GM19452 (cell line): Measurements from ENCODE around the gene SPRY4.
"Not testable (repeated sequence)": the region's sequence is repeated elsewhere in the genome, so short reads cannot be mapped to it uniquely, and the experiment has no call there.

Source experiments
- ATAC-seq: cut with Tn5 transposase; IDR thresholded peaks from one replicate; pipeline ENCODE4 v1.9.1; 2021; ENCODE audit not compliant: unreplicated experiment

The SPRY4 gene, protein sequence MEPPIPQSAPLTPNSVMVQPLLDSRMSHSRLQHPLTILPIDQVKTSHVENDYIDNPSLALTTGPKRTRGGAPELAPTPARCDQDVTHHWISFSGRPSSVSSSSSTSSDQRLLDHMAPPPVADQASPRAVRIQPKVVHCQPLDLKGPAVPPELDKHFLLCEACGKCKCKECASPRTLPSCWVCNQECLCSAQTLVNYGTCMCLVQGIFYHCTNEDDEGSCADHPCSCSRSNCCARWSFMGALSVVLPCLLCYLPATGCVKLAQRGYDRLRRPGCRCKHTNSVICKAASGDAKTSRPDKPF

DNA sequence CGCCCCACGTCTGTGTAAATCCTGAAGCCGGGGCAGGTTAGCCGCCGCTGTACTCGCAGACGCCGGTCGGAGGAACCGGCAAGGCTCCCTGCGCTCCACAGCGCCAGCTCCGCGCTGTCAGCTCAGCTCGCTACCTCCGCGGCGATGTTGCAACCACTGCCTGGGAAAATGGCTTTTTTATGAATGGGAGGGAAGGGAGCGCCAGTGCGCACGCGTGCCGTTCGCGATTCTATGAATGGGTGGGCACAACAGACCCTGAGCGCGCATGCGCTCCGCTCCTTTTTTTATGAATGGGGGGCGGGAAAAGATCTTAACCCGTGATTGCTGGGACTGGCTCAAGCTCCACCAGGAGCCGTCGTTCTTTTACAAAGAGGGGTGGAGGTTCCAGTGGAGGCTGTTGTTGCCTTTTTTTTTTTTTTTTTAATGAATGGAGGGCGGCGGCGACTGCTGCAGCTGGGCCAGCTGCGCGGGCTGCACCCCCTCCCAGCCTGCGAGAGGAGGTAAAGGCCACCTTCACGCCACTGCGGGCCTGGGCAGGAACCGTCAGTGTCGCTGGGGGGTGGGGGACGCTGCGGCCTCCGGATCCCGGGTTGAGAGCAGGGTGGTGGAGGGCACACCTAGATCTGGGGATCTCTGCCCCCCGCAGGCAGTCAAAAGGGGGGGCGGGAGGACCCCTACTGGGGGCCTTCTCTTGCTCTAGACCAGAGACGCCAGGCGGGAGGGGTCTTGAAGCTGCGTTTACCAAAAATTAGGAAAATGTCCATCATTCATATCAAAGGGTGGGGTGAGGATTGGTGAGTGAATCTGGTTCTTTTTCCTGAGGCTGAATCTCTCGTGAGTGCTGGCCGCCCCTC is at the start of gene SPRY4:
Gene SPRY4 (minus strand): TSS at position 151 of the 854 bp plus-strand sequence. CDS start 9,913 bp downstream, outside the sequence.
- ATAC-seq: peak; percentile 66

DNA sequence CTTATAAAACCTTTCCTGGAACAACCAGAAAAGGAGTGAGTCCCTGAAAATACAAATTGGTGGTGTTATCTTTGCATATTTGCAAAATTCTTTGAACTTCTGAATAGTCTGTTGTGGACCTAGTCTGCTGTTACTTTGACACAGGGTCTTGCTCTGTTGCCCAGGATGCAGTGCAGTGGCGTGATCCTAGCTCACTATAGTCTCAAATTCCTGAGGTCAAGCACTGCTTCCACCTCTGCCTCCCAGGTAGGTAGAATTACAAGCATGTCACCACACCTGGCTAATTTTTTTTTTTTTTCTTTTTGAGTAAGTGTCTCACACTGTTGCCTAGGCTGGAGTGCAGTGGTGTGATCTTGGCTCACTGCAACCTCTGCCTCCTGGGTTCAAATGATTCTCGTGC is 43.7 kb upstream of the SPRY4 start:
- ATAC-seq: no peak

DNA sequence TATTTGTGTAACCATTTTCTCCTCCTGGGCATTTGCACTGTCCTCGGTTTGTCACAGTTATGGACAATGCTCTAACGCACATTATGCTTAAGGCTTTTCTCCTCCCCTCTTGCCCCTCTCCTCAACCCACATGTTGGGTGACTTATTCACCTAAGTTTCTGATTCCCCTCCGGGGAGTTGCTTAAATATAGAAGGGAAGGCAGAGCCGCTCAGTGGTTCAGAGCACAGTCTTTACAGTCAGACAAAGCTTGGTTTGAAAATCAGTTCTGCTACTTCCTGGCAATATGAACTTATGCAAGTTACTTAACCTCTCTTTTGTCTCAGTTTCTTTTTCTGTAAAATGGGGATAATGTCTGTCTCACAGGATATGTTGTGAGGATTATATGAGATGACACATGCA is 41.2 kb upstream of the SPRY4 start:
- ATAC-seq: no peak

DNA sequence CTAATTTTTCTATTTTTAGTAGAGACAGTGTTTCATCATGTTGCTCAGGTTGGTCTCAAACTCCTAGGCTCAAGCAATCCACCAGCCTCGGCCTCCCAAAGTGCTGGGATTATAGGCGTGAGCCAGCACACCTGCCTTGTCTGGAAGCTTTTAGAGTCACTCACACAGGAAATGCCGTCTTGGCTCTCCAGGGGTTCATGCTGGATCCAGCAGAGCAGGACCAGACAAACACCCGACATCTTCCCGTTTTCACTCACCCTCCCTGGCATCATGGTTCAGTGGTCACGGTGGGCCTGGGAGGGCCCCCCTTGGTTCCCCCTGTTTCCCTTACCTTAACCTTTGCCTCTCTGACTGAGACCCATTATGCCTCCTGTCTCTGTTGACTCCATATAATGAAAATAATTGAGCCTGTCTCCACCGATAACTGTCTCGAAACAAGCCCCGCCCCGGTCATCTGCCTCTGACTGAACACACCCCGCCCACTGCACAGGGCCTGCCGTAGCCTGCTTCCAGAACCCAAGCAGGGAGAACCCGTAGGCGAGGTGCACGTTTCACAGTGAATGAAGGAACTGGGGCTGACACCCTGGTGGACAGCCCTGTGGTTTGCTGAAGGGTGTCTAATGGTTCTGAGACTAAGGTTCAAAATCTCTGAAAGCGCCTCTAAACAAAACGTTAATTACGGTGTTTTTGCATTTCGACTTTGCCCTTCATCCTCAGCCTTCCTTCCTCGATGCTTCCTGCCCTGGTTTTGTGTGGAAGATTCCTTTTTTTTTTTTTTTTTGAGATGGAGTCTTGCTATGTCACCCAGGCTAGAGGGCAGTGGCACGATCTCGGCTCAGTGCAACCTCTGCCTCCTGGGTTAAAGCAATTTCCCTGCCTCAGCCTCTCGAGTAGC is 39.7 kb upstream of the SPRY4 start:
- peak; percentile 80 for ATAC-seq

DNA sequence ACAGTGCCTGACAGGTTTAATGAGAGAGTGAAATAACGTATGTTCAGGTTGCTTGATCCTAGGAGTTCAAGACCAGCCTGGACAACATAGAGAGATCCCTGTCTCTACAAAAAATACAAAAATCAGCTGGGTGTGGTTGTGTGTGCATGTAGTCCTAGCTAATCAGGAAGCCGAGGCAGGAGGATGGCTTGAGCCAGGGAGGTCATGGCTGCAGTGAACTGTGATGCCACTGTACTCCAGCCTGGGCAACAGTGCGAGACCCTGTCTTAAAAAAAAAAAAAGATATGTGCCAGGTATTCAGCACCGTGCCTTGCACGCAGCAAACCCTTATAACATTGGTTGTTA is 38.8 kb upstream of the SPRY4 start:
- no peak for ATAC-seq

DNA sequence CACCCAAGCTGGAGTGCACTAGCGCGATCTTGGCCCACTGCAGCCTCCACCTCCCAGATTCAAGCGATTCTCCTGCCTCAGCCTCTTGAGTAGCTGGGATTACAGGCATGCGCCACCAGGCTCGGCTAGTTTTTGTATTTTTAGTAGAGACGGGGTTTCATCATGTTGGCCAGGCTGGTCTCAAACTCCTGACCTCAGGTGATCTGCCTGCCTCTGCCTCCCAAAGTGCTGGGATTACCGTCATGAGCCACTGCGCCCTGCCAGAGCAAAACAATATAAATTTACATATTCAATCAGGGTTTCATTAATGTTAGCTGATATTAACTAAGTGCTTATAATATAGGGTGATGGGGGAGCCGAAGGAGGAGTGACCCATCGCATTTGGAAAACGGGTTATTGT is 37.4 kb upstream of the SPRY4 start:
- ATAC-seq: not testable (repeated sequence)

DNA sequence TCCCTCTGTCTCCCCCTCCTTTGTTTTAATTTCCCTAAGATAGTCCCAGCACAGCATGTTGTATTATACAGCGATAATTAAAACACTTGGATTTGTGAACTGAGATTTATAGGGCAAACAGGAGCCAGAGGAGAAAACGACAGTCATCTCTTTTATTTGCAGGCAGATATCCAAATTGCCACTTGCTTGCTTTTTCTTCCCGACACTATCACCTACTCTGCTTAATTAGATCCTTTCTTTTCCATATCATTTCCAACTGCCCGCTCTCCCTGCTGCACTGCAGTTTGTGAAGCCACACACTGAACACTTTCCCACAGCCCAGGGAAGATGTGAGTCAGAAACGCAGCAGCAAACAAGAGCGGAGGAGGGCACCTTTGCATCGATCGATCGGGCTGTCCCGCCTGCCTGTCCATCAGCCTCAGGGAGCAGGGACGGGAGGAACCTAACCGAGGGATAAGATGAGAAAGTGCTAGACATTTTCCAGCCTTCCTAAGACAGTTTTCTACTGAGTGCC is 35.8 kb upstream of the SPRY4 start:
- ATAC-seq: no peak

DNA sequence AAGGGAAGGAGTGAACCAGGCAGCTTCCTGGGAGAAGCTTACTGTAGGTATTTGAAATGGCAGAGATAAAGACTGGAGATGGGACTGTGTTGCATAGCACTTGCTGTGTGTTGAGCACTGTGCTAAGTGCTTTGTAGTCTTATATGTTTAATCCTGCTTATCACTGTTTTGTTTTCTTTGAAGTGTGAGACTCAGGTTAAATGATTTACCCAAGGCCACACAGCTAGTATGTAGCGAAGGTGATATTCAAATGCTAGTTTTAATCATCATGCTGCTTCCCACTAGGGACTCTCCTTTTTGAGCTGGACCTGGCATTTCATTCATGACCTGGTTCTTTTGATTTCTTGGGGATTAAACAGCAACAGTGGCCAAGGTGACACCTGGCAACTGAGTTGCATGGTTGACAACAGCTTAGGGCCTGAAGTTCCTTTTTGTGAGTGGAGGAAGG is 35.3 kb upstream of the SPRY4 start:
- no peak for ATAC-seq

DNA sequence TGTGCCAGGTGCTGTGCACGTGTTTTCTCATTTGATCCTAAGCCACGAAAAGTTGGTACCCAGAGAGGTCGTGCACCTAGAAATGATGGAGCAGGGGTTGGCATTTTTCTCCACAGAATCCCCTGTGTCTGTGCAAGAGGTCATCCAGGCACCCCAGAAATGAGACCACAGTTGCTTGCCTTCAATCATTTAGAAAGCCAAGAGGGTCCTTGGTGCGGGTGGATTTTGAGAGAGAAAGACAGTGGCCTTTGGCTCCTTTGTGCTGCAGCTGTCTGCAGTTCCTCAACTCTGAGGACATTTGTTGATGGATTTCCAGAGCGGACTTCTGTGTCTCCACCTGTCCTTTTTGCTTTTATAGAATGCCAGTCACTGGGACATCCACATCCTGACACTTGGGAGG is 33.8 kb upstream of the SPRY4 start:
- no peak for ATAC-seq

DNA sequence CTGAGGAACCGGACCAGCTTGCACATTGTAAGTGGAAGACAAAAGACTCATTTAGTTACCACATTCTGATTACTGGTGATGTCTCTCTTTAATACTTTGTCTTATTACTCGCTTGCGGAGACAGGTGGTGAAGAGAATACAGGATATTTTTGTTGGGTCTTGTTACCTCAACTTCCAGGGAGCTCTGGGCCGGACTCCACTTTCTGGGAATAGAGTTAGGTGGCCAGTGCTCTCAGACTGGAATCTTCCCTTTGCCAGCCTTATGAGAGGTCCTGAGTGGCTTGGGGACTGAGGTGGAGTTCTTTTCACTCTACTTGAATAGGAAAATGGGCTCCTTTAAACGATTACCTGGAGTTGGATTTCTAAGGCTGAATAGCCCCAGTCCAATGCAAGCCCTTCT is 33.3 kb upstream of the SPRY4 start:
- no peak for ATAC-seq

DNA sequence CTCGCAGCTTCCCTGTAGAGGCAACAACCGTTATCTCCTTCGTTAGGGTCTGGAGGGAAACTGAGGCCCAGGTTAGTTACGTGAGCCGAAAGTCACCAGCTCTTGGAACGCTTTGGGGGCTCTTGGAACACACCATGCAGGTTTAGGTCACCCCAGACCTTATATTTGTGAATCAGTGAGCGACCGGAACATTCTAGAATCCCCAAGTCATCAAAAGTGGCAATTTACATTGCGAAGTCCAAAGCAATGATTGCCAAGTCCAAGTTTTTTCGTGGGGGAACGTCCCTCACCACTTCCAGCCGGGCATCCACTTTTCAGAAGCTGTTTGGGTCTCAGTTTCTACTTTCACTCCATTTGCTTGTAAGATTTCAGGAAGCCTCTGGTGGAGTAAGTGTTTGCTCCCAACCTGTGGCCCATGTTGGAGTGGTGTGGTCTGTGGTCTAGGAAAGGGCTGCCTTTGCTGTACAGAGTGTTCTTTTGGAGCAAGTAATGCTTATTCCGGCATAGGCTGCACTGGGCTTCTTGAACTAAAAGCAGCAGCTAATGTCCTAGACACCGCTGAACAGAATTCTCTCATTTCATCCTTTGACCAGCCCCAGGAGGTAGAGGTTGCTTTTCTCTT is 32.8 kb upstream of the SPRY4 start:
- no peak for ATAC-seq

DNA sequence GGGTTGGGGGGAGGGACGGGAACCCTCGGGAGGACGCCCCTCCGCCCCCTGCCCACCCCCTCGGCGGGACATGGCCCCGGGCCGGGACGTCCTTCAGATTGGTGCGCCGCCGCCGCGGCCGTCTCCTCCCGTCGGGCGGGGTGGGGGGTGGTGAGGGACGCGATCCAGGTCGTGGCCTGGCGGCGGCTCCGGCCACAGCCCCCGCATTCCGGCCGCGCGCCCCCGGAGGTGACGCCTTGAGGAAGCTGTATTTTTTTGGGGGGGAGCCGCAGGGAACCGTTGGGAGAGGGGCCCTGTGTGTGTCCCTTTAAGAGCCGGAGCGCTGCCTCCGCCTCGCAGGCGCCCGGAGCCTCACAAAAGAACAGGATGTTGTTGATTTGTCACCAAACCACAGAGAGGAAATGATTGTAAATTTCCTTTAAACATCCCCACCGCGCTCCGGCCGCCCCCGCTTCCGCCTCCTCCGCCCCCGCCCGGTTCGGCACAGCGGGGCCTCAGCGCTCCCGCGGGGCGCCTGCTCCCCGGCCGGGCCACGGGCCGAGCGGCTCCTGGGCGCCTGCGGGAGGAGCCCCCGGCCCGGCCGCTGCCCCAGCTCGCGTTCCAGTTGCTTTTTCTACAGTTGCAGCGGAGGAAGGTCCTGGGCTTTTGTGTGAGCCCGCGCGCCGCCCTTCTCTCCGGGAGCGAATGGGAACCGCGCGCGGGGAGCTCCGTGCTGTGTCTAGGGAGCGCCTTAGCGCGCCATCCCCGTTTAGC is 32.1 kb upstream of the SPRY4 start:
- ATAC-seq: peak; percentile 93

DNA sequence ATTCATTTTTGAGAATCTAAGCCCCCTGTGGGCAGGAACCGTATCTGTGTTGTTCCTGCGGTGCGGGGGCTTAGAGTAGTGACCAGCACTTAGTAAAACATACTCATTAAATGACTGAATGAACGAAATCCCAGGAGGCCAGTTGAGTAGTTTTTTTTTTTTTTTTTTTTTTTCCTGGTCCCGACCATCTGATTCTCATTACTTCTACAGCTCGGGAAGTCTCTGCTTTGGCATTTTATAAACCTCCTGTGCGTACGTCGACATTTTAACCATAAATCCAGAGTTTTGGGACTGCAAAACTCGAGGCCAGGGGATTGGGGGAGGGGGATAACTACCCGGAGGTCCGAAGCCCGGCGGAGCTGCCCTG is 31.5 kb upstream of the SPRY4 start:
- ATAC-seq: no peak

DNA sequence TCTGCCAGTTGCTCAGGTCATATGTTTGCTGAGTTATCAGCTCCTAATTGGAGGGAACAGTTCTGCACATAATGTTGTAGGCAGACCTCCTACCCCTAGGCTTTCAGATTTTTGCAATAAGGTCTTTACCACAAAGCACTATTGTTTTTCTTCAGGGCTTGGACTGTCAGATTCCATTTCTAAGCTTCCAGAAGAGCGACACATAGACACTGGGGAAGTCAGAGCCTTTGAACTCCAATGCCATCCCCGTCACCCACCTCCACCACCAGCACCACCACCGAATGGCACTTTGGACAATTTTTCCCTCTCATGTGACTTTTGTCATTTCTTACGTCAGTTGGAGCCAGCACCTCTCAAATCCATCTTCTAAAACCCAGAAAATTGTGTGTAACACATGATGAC is 28.3 kb upstream of the SPRY4 start:
- no peak for ATAC-seq

DNA sequence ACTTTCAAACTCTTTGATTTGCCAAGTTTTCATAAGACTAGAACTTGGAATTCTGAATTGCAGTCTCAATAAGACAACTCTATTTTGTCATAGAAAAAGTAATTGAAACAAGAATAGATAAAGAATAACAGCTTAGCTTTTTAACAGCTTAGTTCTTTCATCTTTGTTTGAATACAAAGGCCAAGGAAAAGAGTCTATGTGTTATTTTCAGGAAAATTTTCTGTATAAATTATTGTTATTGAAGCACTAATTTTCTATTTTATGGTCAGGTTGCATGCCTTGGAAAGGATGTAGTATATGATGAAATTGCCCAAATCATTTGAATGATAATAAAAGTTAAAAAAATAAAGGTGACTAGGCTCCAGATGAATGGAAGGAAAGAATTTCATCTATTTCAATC is 25.2 kb upstream of the SPRY4 start:
- ATAC-seq: no peak

DNA sequence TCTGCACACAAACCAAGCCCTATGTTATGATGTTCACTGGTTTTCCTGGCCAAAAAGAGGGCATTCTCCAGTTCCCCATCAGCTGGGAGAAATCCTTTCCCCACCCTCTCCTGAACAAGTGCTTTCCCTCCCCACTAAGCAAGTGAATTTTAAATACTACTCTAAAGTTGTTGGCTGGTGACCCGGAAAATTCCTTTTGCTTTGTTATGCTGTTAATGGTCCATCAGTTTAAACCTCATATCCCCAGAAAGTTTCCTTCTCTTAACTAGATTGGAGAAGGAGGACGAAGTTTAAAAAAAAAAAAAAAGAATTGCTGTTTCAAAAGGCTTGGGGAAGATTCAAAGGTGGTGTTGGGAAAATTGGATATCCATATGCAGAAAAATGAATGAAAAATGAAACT is 21.9 kb upstream of the SPRY4 start:
- ATAC-seq: no peak

DNA sequence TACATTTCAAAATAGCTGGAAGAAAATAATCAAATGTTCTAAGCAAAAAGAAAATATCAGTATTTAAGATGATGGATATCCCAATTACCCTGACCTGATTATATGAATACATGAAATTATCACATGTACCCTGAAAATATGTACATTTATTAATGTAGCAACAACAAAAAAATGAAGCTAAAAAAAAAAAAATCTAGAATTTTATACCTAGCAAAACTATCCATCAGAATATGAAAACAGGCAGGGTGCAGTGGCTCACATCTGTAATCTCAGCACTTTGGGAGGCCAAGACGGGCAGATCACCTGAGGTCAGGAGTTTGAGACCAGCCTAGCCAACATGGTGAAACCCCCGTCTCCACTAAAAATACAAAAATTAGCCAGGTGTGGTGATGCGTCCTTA is 20.1 kb upstream of the SPRY4 start:
- ATAC-seq: not testable (repeated sequence)

DNA sequence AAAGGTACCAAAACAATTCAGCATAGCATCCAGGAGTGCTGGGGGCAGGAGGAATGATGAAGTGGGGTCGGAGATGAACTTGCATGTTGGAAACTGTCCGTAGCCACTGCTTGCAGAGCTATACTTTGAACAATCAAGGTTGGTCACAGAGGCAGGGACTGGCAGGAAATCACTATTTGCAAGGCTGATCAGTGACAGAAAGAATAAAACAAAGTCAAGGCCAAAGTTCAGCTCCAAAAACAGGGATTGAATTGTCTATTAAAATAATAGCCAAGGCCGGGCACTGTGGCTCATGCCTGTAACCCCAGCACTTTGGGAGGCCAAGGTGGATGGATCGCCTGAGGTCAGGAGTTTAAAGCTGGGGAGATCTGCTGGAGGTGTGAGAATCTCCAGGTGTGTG is 18.7 kb upstream of the SPRY4 start:
- ATAC-seq: no peak

DNA sequence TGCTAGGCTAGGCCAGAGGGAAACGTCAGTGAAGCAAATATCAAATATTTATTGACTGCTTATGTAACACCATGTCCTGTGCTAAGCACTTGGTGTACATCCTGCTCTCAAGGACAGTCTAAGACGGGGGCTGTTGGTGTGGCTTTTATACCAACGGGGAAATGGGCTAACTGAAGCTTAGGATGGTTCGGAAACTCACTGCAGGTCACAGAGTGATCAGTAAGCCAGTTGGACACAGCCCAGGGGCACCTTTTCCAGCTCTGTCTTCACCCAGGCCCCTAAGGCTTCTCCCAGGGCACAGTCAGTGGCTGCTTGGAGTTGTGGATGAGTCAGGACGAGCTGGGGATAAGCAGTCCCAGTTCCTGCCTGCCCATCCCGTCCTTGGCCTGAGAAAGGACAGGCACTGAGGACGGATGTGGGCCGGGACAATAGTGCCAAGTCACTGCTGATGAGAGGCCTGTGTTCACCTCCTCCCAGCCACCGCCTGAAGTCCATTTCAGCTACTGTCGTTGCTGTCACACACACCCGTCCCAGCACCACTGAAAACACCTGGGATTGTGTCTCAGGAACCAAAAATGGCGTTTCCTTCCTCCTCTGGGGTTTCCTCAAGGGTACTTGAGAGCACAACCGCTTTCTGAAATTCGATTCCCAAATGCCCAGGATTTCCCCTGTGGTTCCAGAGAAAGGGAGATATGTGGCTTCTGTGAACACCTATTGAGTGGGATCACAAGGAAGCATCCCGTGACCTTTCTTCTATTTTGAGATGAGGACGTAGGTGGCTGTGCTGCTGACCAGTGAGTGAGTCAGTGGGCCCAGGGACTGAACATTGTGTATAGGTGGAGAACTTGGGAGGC is 17.5 kb upstream of the SPRY4 start:
- no peak for ATAC-seq
